GM11168 (cell line): ENCODE measurements around the gene TF.

ENCODE experiments used
- in situ Hi-C: fragments of 300-500 bp; cut with MboI; formaldehyde crosslinking; loops from one replicate; pipeline ENCODE4 v1.12.0; 2022; ENCODE audit warnings: low sequenced_read_pairs; ENCODE audit not compliant: unreplicated experiment

TF gene

GRCh38 chr3:133745108-133745507 lies 1.1 kb upstream of the TF start:
- in situ Hi-C loops: no loop called here

- in situ Hi-C loops: no loop called here
Measured at GRCh38 chr3:133746712-133747066, 496 bp downstream of the TF start.

- in situ Hi-C loops: no loop called here
Measured at GRCh38 chr3:133747373-133747772, 1.2 kb downstream of the TF start.

GRCh38 chr3:133747907-133748639 lies 1.9 kb downstream of the TF start:
- in situ Hi-C loops: no loop called here

GRCh38 chr3:133749427-133750258 lies 3.5 kb downstream of the TF start:
- in situ Hi-C loops: no loop called here

- in situ Hi-C loops: no loop called here
Measured at GRCh38 chr3:133750259-133750656, 4.1 kb downstream of the TF start.

- in situ Hi-C loops: no loop called here
Measured at GRCh38 chr3:133753107-133753778, 7.0 kb downstream of the TF start.

GRCh38 chr3:133753779-133754164 lies 7.6 kb downstream of the TF start:
- in situ Hi-C loops: no loop called here

- in situ Hi-C loops: no loop called here
Measured at GRCh38 chr3:133754455-133754854, 8.3 kb downstream of the TF start.

GRCh38 chr3:133754973-133755828 lies 9.0 kb downstream of the TF start:
- in situ Hi-C loops: no loop called here

GRCh38 chr3:133756716-133757694 lies 10.8 kb downstream of the TF start:
- in situ Hi-C loops: no loop called here

GRCh38 chr3:133757701-133758567 lies 11.7 kb downstream of the TF start:
- in situ Hi-C loops: no loop called here

GRCh38 chr3:133758568-133758928 lies 12.4 kb downstream of the TF start:
- in situ Hi-C loops: no loop called here

GRCh38 chr3:133758964-133759739 lies 13.0 kb downstream of the TF start:
- in situ Hi-C loops: no loop called here

- in situ Hi-C loops: no loop called here
Measured at GRCh38 chr3:133759740-133760305, 13.6 kb downstream of the TF start.

- in situ Hi-C loops: no loop called here
Measured at GRCh38 chr3:133760916-133761315, 14.7 kb downstream of the TF start.
